HCT116 (cell line): ENCODE measurements around the gene TBC1D2B. TPM values are rescaled to one million over a fixed set of nuclear protein-coding genes. Genes with fewer than 3 reads are reported as not detected.
A peak's percentile ranks its signal among the peaks of the same experiment; 100 is the strongest.

Experiments
- ATAC-seq: fragments of 200-7000 bp; cut with Tn5 transposase; 2 replicates; pipeline ENCODE4 v1.9.1; 2020; ENCODE audit warnings: mild to moderate bottlenecking, moderate library complexity
- Bru-seq: library from RNA; stranded (reverse); fragments of 400-500 nt; gene quantifications from one replicate; lab custom pipeline; 2021; lab: Mats Ljungman, UMichigan
- BruChase-seq, 2 experiments: library from RNA; stranded (reverse); fragments of 400-500 nt; gene quantifications; one replicate each; lab custom pipeline; 2021; lab: Mats Ljungman, UMichigan
- BruUV-seq: library from RNA; stranded (reverse); fragments of 400-500 nt; replicated peaks from 2 replicates; lab custom pipeline; 2021; lab: Mats Ljungman, UMichigan
- CTCF ChIA-PET: fragments of 300-600 bp; sonication (Branson Sonifier 250); formaldehyde crosslinking; loops from one replicate; lab custom pipeline; 2021; ENCODE audit warnings: antibody characterized with exemption; lab: Charles Lee
- POLR2A ChIA-PET: fragments of 300-600, 350-600 bp; sonication (Branson Sonifier 250); formaldehyde crosslinking; loops from one replicate; lab custom pipeline; 2021; ENCODE audit warnings: antibody characterized with exemption; lab: Charles Lee
- RAD21 ChIA-PET, 2 experiments: fragments of 300-600 bp; sonication (Branson Sonifier 250); formaldehyde crosslinking; loops; one replicate each; lab custom pipeline; 2023; ENCODE audit warnings: low total read pairs in 2 of 2; ENCODE audit not compliant: uncharacterized antibody in 2 of 2, unreplicated experiment in 2 of 2, low non-redundant PET in 1 of 2; lab: Charles Lee
- DNase-seq: peaks from one replicate; pipeline ENCODE4 v3.0.0-alpha.2; 2010; ENCODE audit warnings: low read depth, low spot score
- H2AFZ ChIP-seq: fragments of 200-600 bp; shearing (Covaris generic), sonication (generic); 2 replicates; pipeline ENCODE4 v1.6.1; 2017; ENCODE audit warnings: low read depth, mixed run types, mixed read lengths, antibody characterized with exemption, low read length; ENCODE audit not compliant: poor library complexity, severe bottlenecking
- H3K27ac ChIP-seq: 2 replicates; pipeline ENCODE4 v1.5.1; 2012; ENCODE audit warnings: low read depth, low read length
- H3K27me3 ChIP-seq: fragments of 200-600 bp; sonication (generic); 2 replicates; pipeline ENCODE4 v1.6.1; 2016; ENCODE audit warnings: mixed run types, low read length, mixed read lengths; ENCODE audit not compliant: insufficient read depth
- H3K36me3 ChIP-seq, 2 experiments: fragments of 200-500 bp in 1 of 2; fragments of 200-600 bp in 1 of 2; sonication (Bioruptor generic) in 1 of 2; sonication (generic) in 1 of 2; 2 replicates each; pipeline versions ENCODE4 v1.5.1 to v1.6.1; 2014 to 2016; ENCODE audit warnings: low read length in 2 of 2, inconsistent platforms in 1 of 2, mixed read lengths in 1 of 2, mixed run types in 1 of 2; ENCODE audit not compliant: insufficient read depth in 2 of 2, control insufficient read depth in 1 of 2
- H3K4me1 ChIP-seq, 2 experiments: fragments of 200-600 bp in 1 of 2; sonication (generic) in 1 of 2; 2 replicates each; pipeline versions ENCODE4 v1.5.1 to v1.6.1; 2012 to 2017; ENCODE audit warnings: low read length in 2 of 2, inconsistent platforms in 1 of 2, mild to moderate bottlenecking in 1 of 2, mixed read lengths in 1 of 2, mixed run types in 1 of 2, moderate library complexity in 1 of 2; ENCODE audit not compliant: insufficient read depth in 2 of 2, control insufficient read depth in 1 of 2
- H3K4me2 ChIP-seq: fragments of 200-600 bp; sonication (generic); 2 replicates; pipeline ENCODE4 v1.6.1; 2017; ENCODE audit warnings: mixed run types, low read length, mixed read lengths
- H3K4me3 ChIP-seq, 2 experiments: fragments of 200-600 bp in 1 of 2; sonication (generic) in 1 of 2; replicated peaks in 1 of 2; 2 replicates each; pipeline ENCODE4 v1.5.1; 2011 to 2016; ENCODE audit warnings: low read length in 2 of 2, control low read depth in 1 of 2, low read depth in 1 of 2, mild to moderate bottlenecking in 1 of 2, mixed read lengths in 1 of 2, mixed run types in 1 of 2
- H3K79me2 ChIP-seq: fragments of 200-600 bp; sonication (generic); 2 replicates; pipeline ENCODE4 v1.6.1; 2017; ENCODE audit warnings: mild to moderate bottlenecking, mixed run types, low read length, moderate library complexity, mixed read lengths; ENCODE audit not compliant: insufficient read depth
- H3K9ac ChIP-seq: fragments of 200-600 bp; sonication (generic); 2 replicates; pipeline ENCODE4 v1.6.1; 2016; ENCODE audit warnings: low read length, mixed read lengths
- H3K9me2 ChIP-seq: fragments of 200-600 bp; sonication (generic), shearing (Covaris generic); 2 replicates; pipeline ENCODE4 v1.6.1; 2017; ENCODE audit warnings: mixed run types, mild to moderate bottlenecking, moderate library complexity; ENCODE audit not compliant: insufficient read depth
- H3K9me3 ChIP-seq, 2 experiments: fragments of 200-500 bp in 1 of 2; fragments of 200-600 bp in 1 of 2; sonication (Bioruptor generic) in 1 of 2; sonication (generic) in 1 of 2; 2 replicates each; pipeline ENCODE4 v1.6.1; 2014 to 2017; ENCODE audit warnings: low read length in 2 of 2, mixed read lengths in 2 of 2, inconsistent platforms in 1 of 2, low read depth in 1 of 2, mild to moderate bottlenecking in 1 of 2, mixed run types in 1 of 2, moderate library complexity in 1 of 2; ENCODE audit not compliant: control insufficient read depth in 1 of 2, insufficient read depth in 1 of 2
- H4K20me1 ChIP-seq: fragments of 200-600 bp; sonication (generic), shearing (Covaris generic); 2 replicates; pipeline ENCODE4 v1.6.1; 2017; ENCODE audit warnings: mixed run types, mild to moderate bottlenecking, moderate library complexity; ENCODE audit not compliant: insufficient read depth
- POLR2AphosphoS5 ChIP-seq: IDR thresholded peaks from 2 replicates; pipeline ENCODE4 v1.6.1; 2011; ENCODE audit warnings: mild to moderate bottlenecking, low read depth, low read length, moderate library complexity
- ZFX ChIP-seq: fragments of 450-650 bp; IDR thresholded peaks from 2 replicates; pipeline ENCODE4 v1.6.1; 2017
- intact Hi-C: fragments of 100-400 bp; cut with micrococcal nuclease; formaldehyde crosslinking; loops from 2 replicates; pipeline ENCODE4 v1.10.0; 2022
- long read RNA-seq: library from polyadenylated mRNA; unstranded; transcript quantifications from one replicate; pipeline ENCODE4 v2.0.0, GENCODE V29; 2021; ENCODE audit not compliant: unreplicated experiment
- polyA plus RNA-seq: library from polyadenylated mRNA; unstranded; fragments of >200 nt; gene quantifications from 2 replicates; pipeline ENCODE4 v1.2.1, GENCODE V29; 2012; ENCODE audit warnings: missing spikeins
- total RNA-seq: library from RNA; stranded (reverse); gene quantifications from one replicate; pipeline ENCODE4 v1.2.1, GENCODE V29; 2021; ENCODE audit not compliant: unreplicated experiment
- TF ChIP-seq, protein P1 (sequence below): IDR thresholded peaks from 2 replicates; pipeline ENCODE4 v1.6.1; 2011; ENCODE audit warnings: mild to moderate bottlenecking, low read length, moderate library complexity; ENCODE audit not compliant: insufficient replicate concordance; ENCODE audit errors: extremely low read depth

The TBC1D2B gene
- total RNA-seq (16.6 TPM), Bru-seq, nascent RNA (percentile 55 among the genes with signal in this experiment), BruChase-seq, experiment 1, labeled RNA remaining after a 6-hour chase (percentile 55 among the genes with signal in this experiment), BruChase-seq, experiment 2, labeled RNA remaining after a 2-hour chase (percentile 57 among the genes with signal in this experiment)
- 6.6 and 7.5 TPM in 2 replicates for polyA plus RNA-seq
- long read RNA-seq, full-length matches to known transcripts = 14 of 27 reads
- long read RNA-seq, partial matches to known transcripts = 5 of 27 reads
- long read RNA-seq, other reads (novel, unspliced or antisense) = 8 of 27 reads

DNA sequence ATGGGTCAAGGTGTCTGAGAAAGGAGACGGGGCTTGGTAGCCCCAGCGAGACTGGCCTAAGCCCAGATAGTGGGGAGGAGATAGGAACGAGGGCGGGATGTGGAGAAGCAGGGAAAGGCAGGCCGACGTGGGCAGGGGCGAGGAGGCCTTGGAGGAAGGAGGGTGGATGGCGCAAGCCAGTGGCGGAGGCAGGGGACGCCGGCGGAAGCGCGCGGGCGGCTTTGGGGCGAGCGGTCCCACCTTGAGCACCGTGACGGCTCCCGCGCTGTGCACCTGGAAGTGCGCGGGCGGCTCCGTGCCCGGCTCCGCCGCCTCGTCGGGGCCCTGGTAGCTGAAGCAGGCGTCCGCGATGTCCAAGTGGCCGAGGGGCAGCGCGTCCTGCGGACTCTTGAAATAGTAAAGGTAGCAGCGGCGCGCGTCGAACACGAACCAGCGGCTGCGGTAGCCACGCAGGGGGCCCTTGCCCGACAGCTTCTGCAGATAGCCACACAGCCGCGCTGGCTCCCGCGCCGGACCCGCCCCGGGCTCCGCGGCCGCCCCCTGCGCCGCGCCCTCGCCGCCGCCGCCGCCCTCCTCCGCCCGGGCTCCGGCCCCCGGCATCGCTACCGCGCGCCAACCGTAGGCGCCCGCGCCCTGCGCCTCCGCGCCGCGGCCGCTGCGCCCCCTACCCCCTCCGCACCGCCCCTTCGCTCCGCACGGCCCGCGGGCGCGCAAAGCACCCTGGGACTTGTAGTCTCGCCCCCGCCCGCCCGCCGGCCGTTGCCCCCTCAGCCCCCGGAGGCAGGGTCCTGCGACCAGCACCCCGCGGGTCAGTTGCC, at the start of gene TBC1D2B:
Gene TBC1D2B (minus strand): TSS at position 659 of the 818 bp plus-strand sequence. CDS start 59 bp downstream, at position 600.
- ChIA-PET RAD21 (no interaction called here), POLR2A (no interaction called here), CTCF (no interaction called here)
- H3K9me2 ChIP-seq = no peaks in the 10 kb centered on the region
- peak within 1 kb of the TSS; percentile 62 to 81 for H3K4me3 ChIP-seq
- H4K20me1 ChIP-seq = peaks cover 3% of the 10 kb centered on the region; the same call in 1 of the 2 replicates
- H3K4me1 ChIP-seq = peaks cover 12 to 19% of the 10 kb centered on the region in 2 experiments
- peak within 1 kb of the TSS; percentile 24 for H2AFZ ChIP-seq
- DNase-seq = no peak
- no TSS peak for BruUV-seq
- H3K79me2 ChIP-seq = peaks cover 23% of the 10 kb centered on the region
- peak within 1 kb of the TSS; percentile 60 for H3K9ac ChIP-seq
- H3K27me3 ChIP-seq = no peaks in the 10 kb centered on the region
- H3K36me3 ChIP-seq = no peaks in the 10 kb centered on the region; a peak in 1 of 4 replicates
- no peaks in the 10 kb centered on the region for H3K9me3 ChIP-seq
- TF ChIP-seq POLR2AphosphoS5 (peak; percentile 60), ZFX (peak; percentile 71)
- TF ChIP-seq, protein P1, sequence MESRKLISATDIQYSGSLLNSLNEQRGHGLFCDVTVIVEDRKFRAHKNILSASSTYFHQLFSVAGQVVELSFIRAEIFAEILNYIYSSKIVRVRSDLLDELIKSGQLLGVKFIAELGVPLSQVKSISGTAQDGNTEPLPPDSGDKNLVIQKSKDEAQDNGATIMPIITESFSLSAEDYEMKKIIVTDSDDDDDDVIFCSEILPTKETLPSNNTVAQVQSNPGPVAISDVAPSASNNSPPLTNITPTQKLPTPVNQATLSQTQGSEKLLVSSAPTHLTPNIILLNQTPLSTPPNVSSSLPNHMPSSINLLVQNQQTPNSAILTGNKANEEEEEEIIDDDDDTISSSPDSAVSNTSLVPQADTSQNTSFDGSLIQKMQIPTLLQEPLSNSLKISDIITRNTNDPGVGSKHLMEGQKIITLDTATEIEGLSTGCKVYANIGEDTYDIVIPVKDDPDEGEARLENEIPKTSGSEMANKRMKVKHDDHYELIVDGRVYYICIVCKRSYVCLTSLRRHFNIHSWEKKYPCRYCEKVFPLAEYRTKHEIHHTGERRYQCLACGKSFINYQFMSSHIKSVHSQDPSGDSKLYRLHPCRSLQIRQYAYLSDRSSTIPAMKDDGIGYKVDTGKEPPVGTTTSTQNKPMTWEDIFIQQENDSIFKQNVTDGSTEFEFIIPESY = no peak
- H3K4me2 ChIP-seq = peak within 1 kb of the TSS; percentile 96
- intact Hi-C loops = no loop called here
- H3K27ac ChIP-seq = peak within 1 kb of the TSS; percentile 76
- peak; percentile 87 for ATAC-seq
